Lower leg skin (tissue), 3 donors: ENCODE results near the gene MINK1.

Source experiments
- POLR2A ChIP-seq, 2 donors: fragments of 450-650 bp; IDR thresholded peaks; one replicate each; pipeline ENCODE4 v1.6.1; 2016 to 2017; ENCODE audit warnings: antibody characterized with exemption in 2 of 2, mild to moderate bottlenecking in 1 of 2, moderate library complexity in 1 of 2
- TF ChIP-seq, protein P1 (sequence below), 3 donors: fragments of 450-650 bp; IDR thresholded peaks; one replicate each; pipeline ENCODE4 v1.5.1; 2016; ENCODE audit warnings: antibody characterized with exemption in 3 of 3, mild to moderate bottlenecking in 3 of 3, moderate library complexity in 2 of 3

DNA sequence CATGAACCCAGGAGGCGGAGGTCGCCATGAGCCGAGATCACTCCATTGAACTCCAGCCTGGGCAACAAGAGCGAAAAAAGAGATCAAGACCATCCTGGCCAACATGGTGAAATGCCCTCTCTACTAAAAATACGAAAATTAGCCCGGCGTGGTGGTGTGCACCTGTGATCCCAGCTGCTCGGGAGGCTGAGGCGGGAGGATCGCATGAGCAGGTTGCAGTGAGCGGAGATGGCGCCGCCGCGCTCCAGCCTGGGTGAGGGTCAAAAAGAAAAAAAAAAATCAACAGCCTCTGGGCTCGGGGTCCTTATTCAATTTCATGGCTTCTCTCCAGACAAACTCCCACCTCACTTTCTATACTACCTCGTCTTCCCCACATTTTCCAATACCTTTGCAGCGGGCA lies 95.7 kb downstream of the MINK1 start:
- TF ChIP-seq POLR2A (IDR thresholded peaks at IDR 0.05), result no peak
- TF ChIP-seq, protein P1, sequence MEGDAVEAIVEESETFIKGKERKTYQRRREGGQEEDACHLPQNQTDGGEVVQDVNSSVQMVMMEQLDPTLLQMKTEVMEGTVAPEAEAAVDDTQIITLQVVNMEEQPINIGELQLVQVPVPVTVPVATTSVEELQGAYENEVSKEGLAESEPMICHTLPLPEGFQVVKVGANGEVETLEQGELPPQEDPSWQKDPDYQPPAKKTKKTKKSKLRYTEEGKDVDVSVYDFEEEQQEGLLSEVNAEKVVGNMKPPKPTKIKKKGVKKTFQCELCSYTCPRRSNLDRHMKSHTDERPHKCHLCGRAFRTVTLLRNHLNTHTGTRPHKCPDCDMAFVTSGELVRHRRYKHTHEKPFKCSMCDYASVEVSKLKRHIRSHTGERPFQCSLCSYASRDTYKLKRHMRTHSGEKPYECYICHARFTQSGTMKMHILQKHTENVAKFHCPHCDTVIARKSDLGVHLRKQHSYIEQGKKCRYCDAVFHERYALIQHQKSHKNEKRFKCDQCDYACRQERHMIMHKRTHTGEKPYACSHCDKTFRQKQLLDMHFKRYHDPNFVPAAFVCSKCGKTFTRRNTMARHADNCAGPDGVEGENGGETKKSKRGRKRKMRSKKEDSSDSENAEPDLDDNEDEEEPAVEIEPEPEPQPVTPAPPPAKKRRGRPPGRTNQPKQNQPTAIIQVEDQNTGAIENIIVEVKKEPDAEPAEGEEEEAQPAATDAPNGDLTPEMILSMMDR (IDR thresholded peaks at IDR 0.05), result no peak
